Mesendoderm (in vitro differentiated cells): Measurements from ENCODE around the gene AGTPBP1.
A peak's percentile ranks its signal among the peaks of the same experiment; 100 is the strongest.

ENCODE experiments used
- DNase-seq: peaks from one replicate; pipeline ENCODE4 v3.0.0; 2013
- H2AK5ac ChIP-seq: 2 replicates; pipeline ENCODE4 v1.6.1; 2013; ENCODE audit warnings: low read length, inconsistent platforms
- H2BK120ac ChIP-seq: 2 replicates; pipeline ENCODE4 v1.6.1; 2013; ENCODE audit warnings: low read depth, mild to moderate bottlenecking, low read length, moderate library complexity, mixed read lengths
- H2BK15ac ChIP-seq: replicated peaks from 2 replicates; pipeline ENCODE4 v1.6.1; 2013; ENCODE audit warnings: low read depth, mild to moderate bottlenecking, moderate library complexity
- H2BK5ac ChIP-seq: 2 replicates; pipeline ENCODE4 v1.6.1; 2013; ENCODE audit warnings: low read length, inconsistent platforms
- H3K18ac ChIP-seq: 2 replicates; pipeline ENCODE4 v1.6.1; 2013; ENCODE audit warnings: mild to moderate bottlenecking, low read length, mixed read lengths
- H3K23ac ChIP-seq: one replicate; pipeline ENCODE4 v1.6.1; 2013; ENCODE audit warnings: low read length
- H3K27ac ChIP-seq: 2 replicates; pipeline ENCODE4 v1.5.1; 2013; ENCODE audit warnings: low read depth, mild to moderate bottlenecking, inconsistent platforms, low read length, moderate library complexity
- H3K27me3 ChIP-seq: 2 replicates; pipeline ENCODE4 v1.6.1; 2013; ENCODE audit warnings: low read length, control low read depth, mild to moderate bottlenecking, inconsistent platforms; ENCODE audit not compliant: insufficient read depth, poor library complexity
- H3K36me3 ChIP-seq: 2 replicates; pipeline ENCODE4 v1.6.1; 2013; ENCODE audit warnings: low read length, inconsistent platforms; ENCODE audit not compliant: control insufficient read depth, insufficient read depth
- H3K4ac ChIP-seq: one replicate; pipeline ENCODE4 v1.6.1; 2013; ENCODE audit warnings: low read depth, mild to moderate bottlenecking, low read length, moderate library complexity
- H3K4me1 ChIP-seq: 2 replicates; pipeline ENCODE4 v1.6.1; 2013; ENCODE audit warnings: low read depth, low read length, inconsistent platforms; ENCODE audit not compliant: control insufficient read depth
- H3K4me2 ChIP-seq: 2 replicates; pipeline ENCODE4 v1.6.1; 2013; ENCODE audit warnings: low read length
- H3K4me3 ChIP-seq: 2 replicates; pipeline ENCODE4 v1.5.1; 2013; ENCODE audit warnings: mild to moderate bottlenecking, low read length
- H3K56ac ChIP-seq: one replicate; pipeline ENCODE4 v1.6.1; 2013; ENCODE audit warnings: low read length
- H3K79me1 ChIP-seq: 2 replicates; pipeline ENCODE4 v1.6.1; 2013; ENCODE audit warnings: low read length, inconsistent platforms
- H3K79me2 ChIP-seq: 2 replicates; pipeline ENCODE4 v1.6.1; 2013; ENCODE audit warnings: mild to moderate bottlenecking, low read length; ENCODE audit not compliant: control insufficient read depth, insufficient read depth
- H3K9ac ChIP-seq: 2 replicates; pipeline ENCODE4 v1.6.1; 2013; ENCODE audit warnings: low read length, inconsistent platforms
- H4K5ac ChIP-seq: one replicate; pipeline ENCODE4 v1.6.1; 2013; ENCODE audit warnings: low read length
- H4K8ac ChIP-seq: one replicate; pipeline ENCODE4 v1.6.1; 2013; ENCODE audit warnings: low read depth, mild to moderate bottlenecking, control low read depth, low read length, moderate library complexity
- WGBS: extraction: QIAGEN DNeasy Blood & Tissue Kit; methylation state at CpG from one replicate; pipeline ENCODE4 v1.1.7; 2013; ENCODE audit warnings: low lambda C conversion rate, missing lambda C conversion rate; ENCODE audit not compliant: insufficient coverage; ENCODE audit errors: extremely low coverage; 5-methylcytosine and 5-hydroxymethylcytosine counted together

The AGTPBP1 gene

GRCh38 chr9:85602742-85603141 is 139.0 kb downstream of the AGTPBP1 start:
- H3K56ac ChIP-seq, result no peak overlapping the region

DNA sequence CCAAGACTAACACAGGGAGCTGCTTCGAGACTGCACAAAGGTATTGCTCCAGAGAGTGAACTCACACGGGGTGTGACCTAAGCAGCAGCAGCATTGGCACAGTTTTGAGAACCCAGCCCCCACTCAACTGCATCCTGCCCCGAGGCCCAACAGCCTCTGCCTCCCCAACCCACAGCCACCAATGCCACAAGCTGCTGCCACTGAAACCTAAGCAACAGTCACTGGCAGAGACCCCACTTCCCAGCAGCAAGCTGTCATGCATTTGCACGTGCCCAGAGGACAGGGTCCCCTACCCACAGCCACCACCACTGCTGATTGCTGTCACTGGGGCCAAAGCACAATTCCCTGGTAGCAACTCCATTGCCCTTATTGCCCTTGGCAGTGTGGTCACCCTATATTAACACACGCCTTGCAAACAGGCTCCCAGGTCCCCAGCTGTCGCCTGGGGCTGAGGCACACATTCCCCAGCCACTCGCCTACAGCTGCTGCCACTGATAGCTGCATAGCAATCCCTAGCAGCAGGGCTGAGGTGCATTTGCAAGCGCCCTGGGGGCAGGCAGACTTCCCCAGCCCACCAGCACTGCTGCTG is 141.0 kb downstream of the AGTPBP1 start:
- H3K18ac ChIP-seq, result no peak overlapping the region
- H3K4me3 ChIP-seq, result no peak overlapping the region
- no peak overlapping the region for H3K4ac ChIP-seq
- no peaks in the 10 kb centered on the region for H3K4me1 ChIP-seq
- no peak overlapping the region for H2BK15ac ChIP-seq
- no peak overlapping the region for H2BK5ac ChIP-seq
- no peak overlapping the region for H3K4me2 ChIP-seq
- H3K27me3 ChIP-seq, result no peaks in the 10 kb centered on the region
- no peak overlapping the region for H4K8ac ChIP-seq
- no peak overlapping the region for H3K9ac ChIP-seq
- no peak overlapping the region for H3K27ac ChIP-seq
- H3K79me2 ChIP-seq, result no peaks in the 10 kb centered on the region
- WGBS, result no CpG with 5 or more reads among the region's 8 CpGs
- H3K36me3 ChIP-seq, result no peaks in the 10 kb centered on the region
- H2AK5ac ChIP-seq, result no peak overlapping the region
- no peaks in the 10 kb centered on the region for H3K79me1 ChIP-seq
- H3K23ac ChIP-seq, result no peak overlapping the region
- no peak overlapping the region for H3K56ac ChIP-seq
- H4K5ac ChIP-seq, result no peak overlapping the region
- DNase-seq, result peak; percentile 90
- H2BK120ac ChIP-seq, result no peak overlapping the region

More at GRCh38 chr9:85602742-85603141, 139.0 kb downstream of the AGTPBP1 start:
- Histone ChIP-seq H3K4me2 (no peak overlapping the region), H3K23ac (no peak overlapping the region), H3K79me2 (no peaks in the 10 kb centered on the region), H3K4me3 (no peak overlapping the region), H3K27ac (no peak overlapping the region), H3K9ac (no peak overlapping the region), H4K5ac (no peak overlapping the region), H4K8ac (no peak overlapping the region), H3K79me1 (no peaks in the 10 kb centered on the region), H2BK120ac (no peak overlapping the region), H3K36me3 (no peaks in the 10 kb centered on the region), H3K27me3 (no peaks in the 10 kb centered on the region), H2BK15ac (no peak overlapping the region), H2AK5ac (no peak overlapping the region), H2BK5ac (no peak overlapping the region), H3K4ac (no peak overlapping the region), H3K18ac (no peak overlapping the region), H3K4me1 (no peaks in the 10 kb centered on the region)
- DNase-seq, result no peak
- WGBS, result no CpG with 5 or more reads among the region's 6 CpGs

DNA sequence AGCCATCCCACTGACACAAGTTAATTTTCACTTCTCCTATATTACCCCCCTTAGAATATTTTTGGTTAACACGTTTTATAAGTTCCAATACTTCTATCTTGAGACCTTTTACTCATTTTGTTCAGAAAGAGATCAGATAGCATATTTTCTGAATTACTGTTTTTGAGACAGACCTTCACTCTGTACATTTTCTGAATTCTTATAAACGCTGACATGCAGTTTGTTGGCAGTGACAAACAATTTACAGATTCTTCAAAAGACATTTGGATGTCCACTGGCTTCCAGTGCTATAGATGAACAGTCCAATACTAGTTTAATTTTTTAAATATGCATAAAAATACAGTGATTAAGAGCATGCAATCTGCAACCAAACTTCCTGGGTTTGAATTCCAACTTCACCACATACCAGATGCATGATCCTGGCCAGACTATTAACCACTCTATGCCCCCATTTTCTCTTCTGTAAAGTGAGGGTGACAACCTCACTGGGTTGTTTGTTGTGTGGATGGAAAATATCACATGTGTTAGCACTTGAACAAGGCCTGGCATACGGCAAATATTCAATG is 142.1 kb downstream of the AGTPBP1 start:
- H3K23ac ChIP-seq, result no peak overlapping the region
- no peaks in the 10 kb centered on the region for H3K79me2 ChIP-seq
- no peak overlapping the region for H2BK5ac ChIP-seq
- H3K4me2 ChIP-seq, result no peak overlapping the region
- H3K4ac ChIP-seq, result no peak overlapping the region
- H3K4me3 ChIP-seq, result no peak overlapping the region
- H4K8ac ChIP-seq, result no peak overlapping the region
- no peak overlapping the region for H3K56ac ChIP-seq
- H3K9ac ChIP-seq, result no peak overlapping the region
- no peak for DNase-seq
- no peaks in the 10 kb centered on the region for H3K79me1 ChIP-seq
- H3K27me3 ChIP-seq, result no peaks in the 10 kb centered on the region
- H4K5ac ChIP-seq, result no peak overlapping the region
- H3K36me3 ChIP-seq, result no peaks in the 10 kb centered on the region
- H2AK5ac ChIP-seq, result no peak overlapping the region
- no CpG with 5 or more reads among the region's 3 CpGs for WGBS
- no peak overlapping the region for H3K27ac ChIP-seq
- no peaks in the 10 kb centered on the region for H3K4me1 ChIP-seq
- H2BK15ac ChIP-seq, result no peak overlapping the region
- H2BK120ac ChIP-seq, result no peak overlapping the region
- H3K18ac ChIP-seq, result no peak overlapping the region

- Histone ChIP-seq H3K4me1 (no peaks in the 10 kb centered on the region), H3K36me3 (no peaks in the 10 kb centered on the region), H4K5ac (no peak overlapping the region), H3K4ac (no peak overlapping the region), H3K79me1 (no peaks in the 10 kb centered on the region), H3K27me3 (no peaks in the 10 kb centered on the region), H3K4me3 (no peak overlapping the region), H2BK120ac (no peak overlapping the region), H3K9ac (no peak overlapping the region), H2BK5ac (no peak overlapping the region), H3K27ac (no peak overlapping the region), H3K56ac (no peak overlapping the region), H3K4me2 (no peak overlapping the region), H3K79me2 (no peaks in the 10 kb centered on the region), H3K23ac (no peak overlapping the region), H4K8ac (no peak overlapping the region), H3K18ac (no peak overlapping the region), H2BK15ac (no peak overlapping the region), H2AK5ac (no peak overlapping the region)
- DNase-seq, result no peak
- no CpG with 5 or more reads among the region's 3 CpGs for WGBS
These were observed 147.4 kb downstream of the AGTPBP1 start for GRCh38 chr9:85594316-85594715.

DNA sequence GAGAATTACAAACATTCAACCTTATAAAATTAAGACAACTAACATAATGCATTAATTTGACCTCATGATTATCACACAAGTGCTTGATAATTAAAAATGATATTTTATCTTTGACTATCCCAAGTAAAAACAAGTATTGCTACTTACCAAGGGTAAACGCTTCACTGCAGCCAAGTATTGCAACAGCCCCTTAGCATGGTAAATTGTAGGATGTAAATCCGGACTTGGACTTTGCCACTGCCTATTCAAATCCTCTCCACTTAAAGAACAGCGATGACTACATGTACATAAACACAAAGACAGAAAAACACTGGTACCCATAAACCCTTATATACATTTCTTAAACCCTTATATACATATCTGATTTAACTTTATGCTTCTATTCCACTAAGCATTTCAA is 155.1 kb downstream of the AGTPBP1 start:
- Histone ChIP-seq H3K79me2 (no peaks in the 10 kb centered on the region), H2BK15ac (no peak overlapping the region), H2BK5ac (no peak overlapping the region), H4K8ac (no peak overlapping the region), H3K4me1 (no peaks in the 10 kb centered on the region), H3K56ac (no peak overlapping the region), H3K23ac (no peak overlapping the region), H3K27me3 (no peaks in the 10 kb centered on the region), H3K27ac (no peak overlapping the region), H3K4ac (no peak overlapping the region), H3K18ac (no peak overlapping the region), H2BK120ac (no peak overlapping the region), H2AK5ac (no peak overlapping the region), H4K5ac (no peak overlapping the region), H3K4me2 (no peak overlapping the region), H3K4me3 (no peak overlapping the region), H3K9ac (no peak overlapping the region), H3K79me1 (no peaks in the 10 kb centered on the region), H3K36me3 (no peaks in the 10 kb centered on the region)
- no peak for DNase-seq
- no CpG with 5 or more reads among the region's 3 CpGs for WGBS
